PC-3 (cell line): Measurements from ENCODE around the gene CEP63. TPM values are rescaled to one million over a fixed set of nuclear protein-coding genes. Genes with fewer than 3 reads are reported as not detected.

ENCODE experiments used
- ATAC-seq: fragments of 200-7000 bp; cut with Tn5 transposase; 2 replicates; pipeline ENCODE4 v1.9.1; 2020; ENCODE audit warnings: mild to moderate bottlenecking, moderate library complexity
- BruUV-seq: library from RNA; stranded (reverse); fragments of 400-500 nt; replicated peaks from 2 replicates; lab custom pipeline; 2021; lab: Mats Ljungman, UMichigan
- CTCF ChIA-PET: fragments of 300-600 bp; sonication (Branson Sonifier 250); formaldehyde crosslinking; loops from one replicate; lab custom pipeline; 2022; ENCODE audit warnings: antibody characterized with exemption; lab: Charles Lee
- POLR2A ChIA-PET: fragments of 300-600 bp; sonication (Branson Sonifier 250); formaldehyde crosslinking; loops from one replicate; lab custom pipeline; 2022; ENCODE audit warnings: antibody characterized with exemption; ENCODE audit not compliant: unreplicated experiment; lab: Charles Lee
- DNase-seq: peaks from one replicate; pipeline ENCODE4 v3.0.0-alpha.2; 2015
- H2AFZ ChIP-seq: fragments of 300-600 bp; sonication (generic); 2 replicates; pipeline ENCODE4 v1.6.0; 2016; ENCODE audit warnings: antibody characterized with exemption, low read length
- H3F3A ChIP-seq: fragments of 300-600 bp; sonication (generic); one replicate; pipeline ENCODE4 v1.6.0; 2017; ENCODE audit warnings: antibody characterized with exemption, low read length, control low read depth, mild to moderate bottlenecking; ENCODE audit not compliant: unreplicated experiment
- H3K27ac ChIP-seq: fragments of 300-600 bp; sonication (generic); 2 replicates; pipeline ENCODE4 v1.5.1; 2016; ENCODE audit warnings: mild to moderate bottlenecking, low read length
- H3K27me3 ChIP-seq: fragments of 300-600 bp; sonication (generic); 2 replicates; pipeline ENCODE4 v1.6.1; 2016; ENCODE audit warnings: low read length, mixed read lengths
- H3K36me3 ChIP-seq: fragments of 300-600 bp; sonication (generic); 2 replicates; pipeline ENCODE4 v1.6.1; 2016; ENCODE audit warnings: low read depth, mixed run types, low read length, mixed read lengths
- H3K4me1 ChIP-seq: fragments of 300-600 bp; sonication (generic); 2 replicates; pipeline ENCODE4 v1.5.1; 2016; ENCODE audit warnings: low read length; ENCODE audit not compliant: insufficient read depth
- H3K4me2 ChIP-seq: fragments of 300-600 bp; sonication (generic); 2 replicates; pipeline ENCODE4 v1.6.0; 2016; ENCODE audit warnings: low read length
- H3K4me3 ChIP-seq: fragments of 300-600 bp; sonication (generic); 2 replicates; pipeline ENCODE4 v1.5.1; 2016; ENCODE audit warnings: mild to moderate bottlenecking, low read length, mixed read lengths
- H3K79me2 ChIP-seq: fragments of 300-600 bp; sonication (generic); 2 replicates; pipeline ENCODE4 v1.6.1; 2017; ENCODE audit warnings: low read length, mixed read lengths
- H3K9ac ChIP-seq: fragments of 300-600 bp; sonication (generic); 2 replicates; pipeline ENCODE4 v1.6.0; 2016; ENCODE audit warnings: mild to moderate bottlenecking, low read length
- H3K9me2 ChIP-seq: fragments of 300-600 bp; sonication (generic); replicated peaks from 2 replicates; pipeline ENCODE4 v1.6.1; 2016; ENCODE audit warnings: mixed run types, low read length, mixed read lengths
- H3K9me3 ChIP-seq: fragments of 300-600 bp; sonication (generic); 2 replicates; pipeline ENCODE4 v1.6.1; 2016; ENCODE audit warnings: low read length, mixed read lengths
- H4K20me1 ChIP-seq: fragments of 300-600 bp; sonication (generic); 2 replicates; pipeline ENCODE4 v1.6.1; 2016; ENCODE audit warnings: low read length, mixed read lengths
- CTCF ChIP-seq: fragments of 300-600 bp; sonication (generic); conservative IDR thresholded peaks from 2 replicates; pipeline ENCODE4 v1.5.1; 2017; ENCODE audit warnings: antibody characterized with exemption, low read depth, mild to moderate bottlenecking, low read length
- EZH2 ChIP-seq: fragments of 300-600 bp; sonication (generic); IDR thresholded peaks from one replicate; pipeline ENCODE4 v1.6.1; 2017; ENCODE audit warnings: antibody characterized with exemption, mild to moderate bottlenecking, low read length; ENCODE audit not compliant: unreplicated experiment
- EZH2phosphoT487 ChIP-seq: fragments of 300-600 bp; sonication (generic); IDR thresholded peaks from 2 replicates; pipeline ENCODE4 v1.6.1; 2018; ENCODE audit warnings: mild to moderate bottlenecking, antibody characterized with exemption, low read length, borderline replicate concordance
- intact Hi-C: fragments of 100-400 bp; cut with micrococcal nuclease; formaldehyde crosslinking; loops from 2 replicates; pipeline ENCODE4 v1.9.0; 2023
- total RNA-seq: library from RNA; depleted of rRNA; stranded (reverse); fragments of >200 nt; gene quantifications from 2 replicates; pipeline ENCODE4 v1.2.3, GENCODE V29; 2014

CEP63 gene
- total RNA-seq, 1 experiment from 2014 or later = 15.4 TPM

GRCh38 chr3:134545818-134546217, 60.0 kb downstream of the CEP63 start:
- no peaks in the 10 kb centered on the region for H3K36me3 ChIP-seq
- no peaks in the 10 kb centered on the region for H3K27me3 ChIP-seq
- no peak overlapping the region for H3K4me3 ChIP-seq
- no TSS peak for BruUV-seq
- H3K9me3 ChIP-seq = no peaks in the 10 kb centered on the region
- H4K20me1 ChIP-seq = no peaks in the 10 kb centered on the region
- ATAC-seq (no peak), DNase-seq (no peak)
- intact Hi-C loops = no loop called here
- POLR2A ChIA-PET = no interaction called here
- no peaks in the 10 kb centered on the region for H3K4me1 ChIP-seq
- H3K9me2 ChIP-seq = no peaks in the 10 kb centered on the region
- TF ChIP-seq EZH2 = no peak
- TF ChIP-seq CTCF = no peak
- TF ChIP-seq EZH2phosphoT487 = no peak
- no peak overlapping the region for H2AFZ ChIP-seq
- H3K4me2 ChIP-seq = no peak overlapping the region
- H3K27ac ChIP-seq = no peak overlapping the region
- H3K9ac ChIP-seq = no peak overlapping the region
- H3F3A ChIP-seq = no peaks in the 10 kb centered on the region
- no peaks in the 10 kb centered on the region for H3K79me2 ChIP-seq
- CTCF ChIA-PET = no interaction called here

GRCh38 chr3:134552784-134553183, 66.9 kb downstream of the CEP63 start:
- intact Hi-C loops = no loop called here
- TF ChIP-seq EZH2 = no peak
- TF ChIP-seq CTCF = no peak
- TF ChIP-seq EZH2phosphoT487 = no peak
- no peak overlapping the region for H3K4me2 ChIP-seq
- POLR2A ChIA-PET = no interaction called here
- H3K4me1 ChIP-seq = no peaks in the 10 kb centered on the region
- H3K9me2 ChIP-seq = no peaks in the 10 kb centered on the region
- no TSS peak for BruUV-seq
- no peak for DNase-seq
- H3K4me3 ChIP-seq = no peak overlapping the region
- CTCF ChIA-PET = no interaction called here
- no peaks in the 10 kb centered on the region for H3F3A ChIP-seq
- no peak overlapping the region for H3K9ac ChIP-seq
- no peaks in the 10 kb centered on the region for H3K27me3 ChIP-seq
- H4K20me1 ChIP-seq = no peaks in the 10 kb centered on the region
- no peaks in the 10 kb centered on the region for H3K79me2 ChIP-seq
- H2AFZ ChIP-seq = no peak overlapping the region
- no peaks in the 10 kb centered on the region for H3K9me3 ChIP-seq
- no peaks in the 10 kb centered on the region for H3K36me3 ChIP-seq
- H3K27ac ChIP-seq = no peak overlapping the region
- ATAC-seq = no peak

- no peak overlapping the region for H3K9ac ChIP-seq
- no peaks in the 10 kb centered on the region for H3K27me3 ChIP-seq
- ChIA-PET POLR2A (no interaction called here), CTCF (no interaction called here)
- no peaks in the 10 kb centered on the region for H3F3A ChIP-seq
- no peak overlapping the region for H3K4me2 ChIP-seq
- H3K4me3 ChIP-seq = no peak overlapping the region
- no peak overlapping the region for H2AFZ ChIP-seq
- ATAC-seq (no peak), DNase-seq (no peak)
- no peaks in the 10 kb centered on the region for H3K9me2 ChIP-seq
- H3K4me1 ChIP-seq = no peaks in the 10 kb centered on the region
- no peaks in the 10 kb centered on the region for H3K79me2 ChIP-seq
- TF ChIP-seq CTCF (no peak), EZH2 (no peak), EZH2phosphoT487 (no peak)
- H3K36me3 ChIP-seq = no peaks in the 10 kb centered on the region
- no peaks in the 10 kb centered on the region for H4K20me1 ChIP-seq
- H3K9me3 ChIP-seq = no peaks in the 10 kb centered on the region
- intact Hi-C loops = no loop called here
- H3K27ac ChIP-seq = no peak overlapping the region
- BruUV-seq = no TSS peak
Measured at GRCh38 chr3:134559591-134559990, 73.7 kb downstream of the CEP63 start.
